Measurements from ENCODE around the gene TMEM170B. TPM values are rescaled to one million over a fixed set of nuclear protein-coding genes. Genes with fewer than 3 reads are reported as not detected.

The TMEM170B gene
- total and polyA plus RNA-seq, 2 of the 8 experiments (the other 6 are each of a cell fraction or from before 2014, with no cell fraction given) = 0.80 to 4.3 TPM

DNA sequence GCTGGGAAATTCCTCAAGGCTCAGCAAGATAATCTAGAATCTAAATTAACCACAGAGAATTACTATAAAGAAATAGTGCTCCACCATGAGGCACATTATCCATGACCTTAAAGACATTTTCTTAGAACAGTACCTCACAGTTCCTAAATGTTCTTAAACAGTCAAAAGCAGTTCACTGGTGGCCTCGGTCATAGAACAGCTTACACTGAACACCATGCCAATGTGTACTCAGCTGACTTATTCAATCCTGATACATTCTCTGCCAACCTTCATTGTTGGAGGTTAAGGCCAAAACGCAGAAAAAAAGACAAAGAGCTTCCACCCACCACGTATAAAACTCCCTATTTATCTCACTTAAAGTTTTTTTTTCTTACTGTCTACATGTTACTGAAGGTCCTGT, 21.8 kb upstream of the TMEM170B start (continued):
- no peak for TF ChIP-seq CHD7 (IDR thresholded peaks at IDR 0.05; ENCODE audit: insufficient replicate concordance, low read length)
- no peak for TF ChIP-seq RBBP5 (IDR thresholded peaks at IDR 0.05; ENCODE audit: borderline replicate concordance, low read depth, low read length)
- TF ChIP-seq RFX5 (IDR thresholded peaks at IDR 0.05; ENCODE audit: borderline replicate concordance, low read depth, low read length) = no peak
- no peak for TF ChIP-seq BCL11A (IDR thresholded peaks at IDR 0.05; ENCODE audit: low read depth in 2 of 2, low read length in 2 of 2)
- TF ChIP-seq POU5F1 (IDR thresholded peaks at IDR 0.05; ENCODE audit: low read depth, low read length) = no peak
- no peak for TF ChIP-seq TAF1 (IDR thresholded peaks at IDR 0.05; ENCODE audit: low read depth, low read length)
- no peak for TF ChIP-seq FOSL1 (IDR thresholded peaks at IDR 0.05; ENCODE audit: insufficient read depth, low read depth, low read length)
- TF ChIP-seq CBX8 (IDR thresholded peaks at IDR 0.05; ENCODE audit: borderline replicate concordance, low read depth, low read length) = no peak
- no peak for TF ChIP-seq KDM4A (IDR thresholded peaks at IDR 0.05; ENCODE audit: low read depth, low read length, severe bottlenecking)
- no peak for TF ChIP-seq SRF (IDR thresholded peaks at IDR 0.05; ENCODE audit: low read depth, low read length)
- no peak for TF ChIP-seq YY1 (IDR thresholded peaks at IDR 0.05; ENCODE audit: low read depth, low read length)
